HG02623 (cell line): ENCODE data around the gene OPTC.

Source experiments
- ATAC-seq: cut with Tn5 transposase; IDR thresholded peaks from one replicate; pipeline ENCODE4 v1.9.1; 2021; ENCODE audit warnings: moderate library complexity; ENCODE audit not compliant: unreplicated experiment

Gene OPTC

GRCh38 chr1:203531063-203531462 lies 37.1 kb downstream of the OPTC start:
- ATAC-seq: no peak

- no peak for ATAC-seq
Measured at GRCh38 chr1:203534012-203534411, 40.1 kb downstream of the OPTC start.

- ATAC-seq: no peak
Measured at GRCh38 chr1:203534526-203534925, 40.6 kb downstream of the OPTC start.

GRCh38 chr1:203536575-203536974 lies 42.6 kb downstream of the OPTC start:
- ATAC-seq: no peak

GRCh38 chr1:203536980-203537455 lies 43.1 kb downstream of the OPTC start:
- no peak for ATAC-seq

- no peak for ATAC-seq
Measured at GRCh38 chr1:203537806-203538464, 44.0 kb downstream of the OPTC start.

GRCh38 chr1:203538726-203539125 lies 44.8 kb downstream of the OPTC start:
- no peak for ATAC-seq

- no peak for ATAC-seq
Measured at GRCh38 chr1:203539831-203540546, 46.0 kb downstream of the OPTC start.

- no peak for ATAC-seq
Measured at GRCh38 chr1:203544485-203544884, 50.5 kb downstream of the OPTC start.

- ATAC-seq: no peak
Measured at GRCh38 chr1:203544978-203545816, 51.2 kb downstream of the OPTC start.

GRCh38 chr1:203546274-203546673 lies 52.3 kb downstream of the OPTC start:
- ATAC-seq: no peak

GRCh38 chr1:203547147-203547546 lies 53.2 kb downstream of the OPTC start:
- no peak for ATAC-seq

- ATAC-seq: no peak
Measured at GRCh38 chr1:203547771-203548421, 53.9 kb downstream of the OPTC start.

GRCh38 chr1:203548892-203549291 lies 54.9 kb downstream of the OPTC start:
- ATAC-seq: no peak

GRCh38 chr1:203549309-203549708 lies 55.4 kb downstream of the OPTC start:
- ATAC-seq: no peak

- no peak for ATAC-seq
Measured at GRCh38 chr1:203550846-203551245, 56.9 kb downstream of the OPTC start.

- ATAC-seq: no peak
Measured at GRCh38 chr1:203551550-203551949, 57.6 kb downstream of the OPTC start.

- ATAC-seq: no peak
Measured at GRCh38 chr1:203553496-203553895, 59.5 kb downstream of the OPTC start.

- ATAC-seq: no peak
Measured at GRCh38 chr1:203554071-203554470, 60.1 kb downstream of the OPTC start.

- ATAC-seq: no peak
Measured at GRCh38 chr1:203555076-203555475, 61.1 kb downstream of the OPTC start.

GRCh38 chr1:203555511-203556046 lies 61.6 kb downstream of the OPTC start:
- ATAC-seq: no peak
